T1000 (cell line): ENCODE data around the gene IGLL1.
A peak's percentile ranks its signal among the peaks of the same experiment; 100 is the strongest.
"Not testable (repeated sequence)": the region's sequence is repeated elsewhere in the genome, so short reads cannot be mapped to it uniquely, and the experiment has no call there.

Source experiments
- DNase-seq: peaks from one replicate; lab custom pipeline; 2025; ENCODE audit warnings: mixed read lengths; lab: John Stamatoyannopoulos, UW

Gene IGLL1

DNA sequence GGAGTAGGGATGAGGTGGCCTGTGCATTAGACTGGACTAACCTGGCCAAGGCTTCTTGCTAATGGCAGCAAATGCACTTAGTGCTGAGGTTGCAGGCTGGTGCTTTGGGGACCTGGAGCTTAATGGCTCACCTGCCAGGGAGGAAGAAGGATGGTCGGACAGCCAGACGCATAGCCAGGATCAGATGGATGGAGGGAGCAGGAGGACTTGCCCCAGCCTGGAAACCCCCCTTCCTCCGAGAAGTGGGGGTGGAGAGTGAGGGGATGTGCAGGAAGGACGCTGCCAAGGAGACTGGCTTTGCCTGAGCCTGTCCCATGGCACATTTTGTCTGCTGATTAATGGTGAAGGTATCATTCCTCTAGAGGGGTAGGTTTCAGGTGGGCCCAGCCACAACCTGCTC, 17.9 kb downstream of the IGLL1 start:
- DNase-seq: no peak

DNA sequence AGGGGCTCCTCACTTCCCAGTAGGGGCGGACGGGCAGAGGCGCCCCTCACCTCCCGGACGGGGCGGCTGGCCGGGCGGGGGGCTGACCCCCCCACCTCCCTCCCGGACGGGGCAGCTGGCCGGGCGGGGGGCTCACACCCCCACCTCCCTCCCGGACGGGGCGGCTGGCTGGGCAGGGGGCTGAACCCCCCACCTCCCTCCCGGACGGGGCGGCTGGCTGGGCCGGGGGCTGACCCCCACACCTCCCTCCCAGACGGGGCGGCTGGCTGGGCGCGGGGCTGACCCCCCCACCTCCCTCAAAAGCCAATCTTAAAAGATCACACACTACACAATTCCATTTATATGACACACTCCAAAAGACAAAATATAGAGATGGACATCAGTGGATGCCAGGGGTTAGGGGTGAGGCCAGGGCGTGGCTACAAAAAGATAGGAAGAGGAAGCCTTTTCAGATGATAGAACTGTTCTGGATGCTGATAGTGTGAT, 19.0 kb downstream of the IGLL1 start:
- DNase-seq: not testable (repeated sequence)

- DNase-seq: not testable (repeated sequence)
Measured at GRCh38 chr22:23560215-23560614, 19.9 kb downstream of the IGLL1 start.

DNA sequence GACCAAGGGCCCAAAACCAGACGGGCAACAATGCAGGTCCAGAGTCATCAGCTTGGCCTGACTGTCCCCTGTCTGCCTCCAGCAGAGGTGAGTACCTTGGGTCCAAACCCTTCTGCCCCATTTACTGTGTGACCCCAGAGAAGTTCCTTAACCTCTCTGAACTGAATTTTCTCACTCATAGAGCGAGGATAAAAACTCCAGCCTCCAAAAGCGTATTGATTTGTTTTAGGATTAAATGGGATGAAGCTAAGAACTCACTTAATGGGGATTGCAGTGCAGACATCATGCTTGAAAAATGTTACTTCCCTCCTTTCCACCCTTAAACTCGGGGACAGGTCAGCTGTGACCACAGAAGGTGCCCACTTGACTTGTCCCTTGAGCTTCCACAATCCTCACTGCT, 22.6 kb downstream of the IGLL1 start:
- no peak for DNase-seq

DNA sequence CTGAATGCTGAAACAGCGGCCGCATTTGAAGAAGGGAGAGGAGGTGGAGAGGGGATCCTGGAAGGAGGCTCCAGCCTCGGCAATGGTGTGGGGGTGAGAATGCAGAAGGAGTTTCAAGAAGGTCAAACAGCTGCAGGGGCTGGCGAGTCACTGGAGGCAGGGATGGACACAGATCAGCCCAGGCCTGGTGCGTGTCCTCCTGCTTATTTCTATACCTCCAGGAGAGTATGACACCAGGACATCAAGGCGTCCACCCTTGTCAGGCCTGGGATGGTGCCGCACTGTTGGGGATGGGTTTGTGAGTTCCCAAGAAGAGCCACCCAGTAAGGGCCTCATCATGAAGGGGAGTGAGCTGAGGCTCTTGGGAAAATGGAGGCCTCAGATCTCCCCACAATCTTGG, 23.1 kb downstream of the IGLL1 start:
- no peak for DNase-seq

GRCh38 chr22:23556026-23556620, 24.0 kb downstream of the IGLL1 start:
- DNase-seq: no peak

DNA sequence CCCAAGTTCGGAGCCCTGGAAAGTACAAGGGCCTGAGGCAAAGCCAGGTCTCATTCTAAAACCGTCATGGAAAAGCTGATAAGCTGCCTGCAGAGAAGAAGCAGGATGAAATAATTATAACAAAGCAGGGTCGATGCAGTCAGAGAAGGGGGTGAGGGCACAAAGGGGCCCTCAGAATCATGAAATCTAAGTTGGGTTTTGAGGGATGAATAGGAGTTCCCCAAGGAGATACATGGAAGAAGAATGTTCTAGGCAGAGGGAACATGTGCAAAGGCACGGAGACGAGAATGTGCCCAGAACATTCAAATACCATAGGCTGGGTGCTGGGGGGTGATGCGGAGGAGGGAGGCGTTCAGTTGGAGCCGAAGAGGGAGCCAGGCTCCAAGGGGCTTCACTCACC, 25.0 kb downstream of the IGLL1 start:
- no peak for DNase-seq

- DNase-seq: no peak
Measured at GRCh38 chr22:23553924-23554870, 25.9 kb downstream of the IGLL1 start.

- no peak for DNase-seq
Measured at GRCh38 chr22:23553438-23553837, 26.7 kb downstream of the IGLL1 start.

- DNase-seq: no peak
Measured at GRCh38 chr22:23552573-23552972, 27.5 kb downstream of the IGLL1 start.

- no peak for DNase-seq
Measured at GRCh38 chr22:23551385-23551784, 28.7 kb downstream of the IGLL1 start.

DNA sequence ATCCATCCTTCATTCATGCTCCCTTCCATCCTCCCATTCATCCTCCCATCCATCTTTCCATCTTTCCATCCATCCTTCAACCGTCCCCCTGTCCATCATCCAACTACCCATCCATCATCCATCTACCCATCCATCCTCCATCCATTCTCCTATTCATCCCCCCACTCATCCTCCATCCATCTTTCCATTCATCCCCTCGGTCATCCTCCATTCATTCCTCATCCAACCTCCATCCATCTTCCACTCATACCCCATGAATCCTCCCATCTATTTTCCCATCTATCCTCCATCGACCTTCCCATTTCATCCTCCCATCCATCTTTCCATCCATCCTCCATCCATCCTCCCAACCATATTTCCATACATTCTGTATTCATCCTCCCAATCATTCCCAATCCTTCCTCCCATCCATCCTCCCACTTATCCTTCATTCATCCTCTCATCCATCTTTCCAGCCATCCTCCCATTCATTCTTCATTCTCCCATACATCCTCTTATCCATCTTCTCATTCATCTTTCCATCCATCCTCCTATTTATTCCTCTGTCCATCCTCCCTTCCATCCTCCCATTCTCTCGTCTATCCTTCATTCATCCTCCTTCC, 29.9 kb downstream of the IGLL1 start:
- DNase-seq: no peak

DNA sequence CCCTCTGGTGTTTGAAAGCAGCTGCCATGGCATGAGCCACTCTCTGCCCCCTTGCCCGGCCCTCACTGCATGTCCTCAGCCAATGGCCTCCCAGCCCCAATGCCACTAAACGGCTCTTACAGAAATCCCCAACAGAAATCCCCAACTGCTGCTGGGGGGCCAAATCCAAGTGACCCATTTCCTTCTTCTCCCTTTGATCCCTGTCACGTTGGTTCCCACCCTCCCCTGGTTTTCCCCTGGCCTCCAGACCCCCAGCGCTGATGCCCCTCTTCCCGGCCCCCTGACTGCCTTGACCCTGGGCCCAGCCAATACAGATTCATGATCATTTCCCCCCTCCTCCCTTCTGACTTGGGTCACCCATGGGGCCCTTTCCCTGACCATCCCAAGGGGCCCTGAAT, 30.9 kb downstream of the IGLL1 start:
- DNase-seq: no peak

DNA sequence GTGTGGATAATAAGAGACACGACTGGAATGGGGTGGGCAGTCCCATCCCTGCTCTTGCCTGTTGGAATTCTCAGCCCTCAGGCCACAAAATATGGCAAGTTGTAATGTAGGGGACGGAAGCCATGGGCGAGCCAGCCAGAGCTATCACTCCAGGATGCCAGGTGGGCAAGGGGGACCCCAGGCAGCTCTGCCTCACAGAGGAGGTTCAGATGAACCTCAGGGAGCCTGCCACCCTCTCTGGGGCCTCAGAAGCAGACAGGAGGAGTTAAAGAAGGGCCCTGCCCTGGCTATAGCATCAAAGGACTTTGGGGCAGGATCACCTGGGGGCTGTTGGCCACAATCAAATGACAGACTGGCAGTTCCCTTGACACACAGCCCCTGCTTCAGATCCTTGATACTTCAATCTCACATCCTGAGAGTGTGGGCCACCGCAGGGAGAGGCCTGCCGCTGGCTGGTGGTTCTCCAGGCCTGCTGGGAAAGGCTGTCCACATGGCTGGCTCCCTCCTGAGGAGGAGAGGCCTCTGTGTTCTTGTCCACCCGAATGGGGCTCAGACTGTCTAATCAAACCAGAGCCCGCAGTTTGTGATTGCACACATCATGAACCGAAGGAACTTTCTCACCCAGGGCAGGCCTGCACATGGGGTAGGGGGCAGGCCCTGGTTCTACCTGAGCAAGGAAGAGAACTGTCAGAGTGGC, 31.4 kb downstream of the IGLL1 start:
- DNase-seq: no peak

DNA sequence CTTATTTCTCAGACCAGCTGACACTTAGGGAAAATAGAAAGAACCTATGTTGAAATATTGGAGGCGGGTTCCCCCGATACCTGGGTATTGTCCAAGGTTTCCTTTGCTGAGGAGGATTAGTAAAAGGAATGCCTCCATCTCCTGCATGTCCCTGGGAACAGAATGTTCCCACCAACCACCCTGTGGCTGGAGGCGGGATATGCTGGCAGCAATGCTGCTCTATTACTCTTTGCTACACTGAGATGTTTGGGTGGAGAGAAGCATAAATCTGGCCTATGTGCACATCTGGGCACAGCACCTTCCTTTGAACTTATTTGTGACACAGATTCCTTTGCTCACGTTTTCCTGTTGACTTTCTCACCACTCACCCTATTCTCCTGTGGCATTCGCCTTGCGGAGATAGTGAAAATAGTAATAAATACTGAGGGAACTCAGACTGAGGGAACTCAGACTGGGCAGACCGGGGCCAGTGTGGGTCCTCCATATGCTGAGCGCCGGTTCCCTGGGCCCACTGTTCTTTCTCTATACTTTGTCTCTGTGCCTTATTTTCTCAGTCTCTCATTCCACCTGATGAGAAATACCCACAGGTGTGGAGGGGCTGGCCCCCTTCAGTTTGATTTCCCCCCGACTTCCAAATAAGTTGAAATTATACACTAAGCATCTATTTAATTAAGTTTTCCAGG, 32.1 kb downstream of the IGLL1 start:
- no peak for DNase-seq

DNA sequence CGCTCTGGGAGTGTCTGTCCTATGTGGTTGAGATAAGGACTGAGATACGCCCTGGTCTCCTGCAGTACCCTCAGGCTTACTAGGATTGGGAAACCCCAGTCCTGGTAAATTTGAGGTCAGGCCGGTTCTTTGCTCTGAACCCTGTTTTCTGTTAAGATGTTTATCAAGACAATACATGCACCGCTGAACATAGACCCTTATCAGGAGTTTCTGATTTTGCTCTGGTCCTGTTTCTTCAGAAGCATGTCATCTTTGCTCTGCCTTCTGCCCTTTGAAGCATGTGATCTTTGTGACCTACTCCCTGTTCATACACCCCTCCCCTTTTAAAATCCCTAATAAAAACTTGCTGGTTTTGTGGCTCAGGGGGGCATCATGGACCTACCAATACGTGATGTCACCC, 32.7 kb downstream of the IGLL1 start:
- DNase-seq: not testable (repeated sequence)

GRCh38 chr22:23544852-23545251, 35.2 kb downstream of the IGLL1 start:
- DNase-seq: no peak

- DNase-seq: not testable (repeated sequence)
Measured at GRCh38 chr22:23543506-23544000, 36.5 kb downstream of the IGLL1 start.

- no peak for DNase-seq
Measured at GRCh38 chr22:23542933-23543332, 37.2 kb downstream of the IGLL1 start.

DNA sequence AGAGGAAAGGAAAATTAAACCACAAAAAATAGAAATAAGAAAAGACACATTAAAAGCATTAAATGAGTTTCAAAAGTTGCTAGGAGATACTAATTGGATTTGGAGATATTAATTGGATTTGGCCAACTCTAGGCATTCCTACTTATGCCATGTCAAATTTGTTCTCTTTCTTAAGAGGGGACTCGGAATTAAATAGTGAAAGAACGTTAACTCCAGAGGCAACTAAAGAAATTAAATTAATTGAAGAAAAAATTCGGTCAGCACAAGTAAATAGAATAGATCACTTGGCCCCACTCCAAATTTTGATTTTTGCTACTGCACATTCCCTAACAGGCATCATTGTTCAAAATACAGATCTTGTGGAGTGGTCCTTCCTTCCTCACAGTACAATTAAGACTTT, 37.7 kb downstream of the IGLL1 start:
- not testable (repeated sequence) for DNase-seq

- peak; percentile 3 for DNase-seq
Measured at GRCh38 chr22:23541849-23542281, 38.2 kb downstream of the IGLL1 start.
